ENCODE measurements around the gene PLD1.

DNA sequence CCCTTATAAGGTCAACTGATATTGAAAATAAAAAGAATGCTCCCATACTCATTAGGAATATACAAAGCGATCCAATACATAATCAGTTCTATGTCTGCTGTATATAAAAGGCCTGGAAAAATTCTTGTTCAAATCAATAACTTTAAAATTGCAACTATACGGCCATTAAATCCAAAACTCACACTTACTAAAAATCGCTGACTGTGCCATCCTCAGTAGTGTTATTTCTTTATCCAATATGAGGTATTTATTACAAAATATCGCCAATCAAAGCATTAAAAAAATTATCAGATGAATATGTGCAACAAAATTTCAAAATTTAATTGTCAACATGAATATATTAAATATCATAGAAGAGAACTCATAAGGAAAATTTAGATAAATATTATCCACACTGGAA lies 146.5 kb downstream of the PLD1 start:
- TF ChIP-seq, protein P1, sequence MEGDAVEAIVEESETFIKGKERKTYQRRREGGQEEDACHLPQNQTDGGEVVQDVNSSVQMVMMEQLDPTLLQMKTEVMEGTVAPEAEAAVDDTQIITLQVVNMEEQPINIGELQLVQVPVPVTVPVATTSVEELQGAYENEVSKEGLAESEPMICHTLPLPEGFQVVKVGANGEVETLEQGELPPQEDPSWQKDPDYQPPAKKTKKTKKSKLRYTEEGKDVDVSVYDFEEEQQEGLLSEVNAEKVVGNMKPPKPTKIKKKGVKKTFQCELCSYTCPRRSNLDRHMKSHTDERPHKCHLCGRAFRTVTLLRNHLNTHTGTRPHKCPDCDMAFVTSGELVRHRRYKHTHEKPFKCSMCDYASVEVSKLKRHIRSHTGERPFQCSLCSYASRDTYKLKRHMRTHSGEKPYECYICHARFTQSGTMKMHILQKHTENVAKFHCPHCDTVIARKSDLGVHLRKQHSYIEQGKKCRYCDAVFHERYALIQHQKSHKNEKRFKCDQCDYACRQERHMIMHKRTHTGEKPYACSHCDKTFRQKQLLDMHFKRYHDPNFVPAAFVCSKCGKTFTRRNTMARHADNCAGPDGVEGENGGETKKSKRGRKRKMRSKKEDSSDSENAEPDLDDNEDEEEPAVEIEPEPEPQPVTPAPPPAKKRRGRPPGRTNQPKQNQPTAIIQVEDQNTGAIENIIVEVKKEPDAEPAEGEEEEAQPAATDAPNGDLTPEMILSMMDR (IDR thresholded peaks at IDR 0.05) = no peak
- TF ChIP-seq POLR2A (IDR thresholded peaks at IDR 0.05) = no peak
